Measurements from ENCODE around the gene CDKN1B.

Gene CDKN1B

DNA sequence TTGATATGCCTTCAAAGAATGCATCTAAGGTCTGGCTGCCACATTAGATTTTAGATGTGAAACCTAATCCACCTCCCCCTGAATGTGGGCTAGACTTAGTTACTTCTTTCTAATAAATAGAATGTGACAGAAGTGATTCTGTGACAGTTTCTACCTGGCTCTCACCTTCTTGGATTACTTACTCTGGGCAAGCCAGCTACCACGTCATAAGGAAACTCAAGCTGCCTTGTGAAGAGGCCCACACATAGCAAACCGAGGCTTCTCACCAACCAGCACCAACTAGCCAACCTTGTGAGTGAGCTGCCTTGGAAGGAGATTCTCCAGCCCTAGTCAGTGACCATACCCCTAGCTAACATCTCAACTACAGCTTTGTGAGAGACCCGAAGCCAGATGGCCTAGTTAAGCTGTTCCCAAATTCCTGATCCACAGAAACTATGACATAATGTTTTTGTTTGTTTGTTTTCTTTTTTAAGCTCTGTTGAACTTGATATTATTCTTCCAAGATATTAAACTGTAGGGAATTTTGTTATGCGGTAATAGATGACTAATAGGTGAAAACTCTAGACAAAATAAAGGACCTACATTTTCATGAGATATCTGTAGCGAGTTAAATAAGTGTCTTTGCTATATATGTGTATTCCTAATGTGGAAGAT, 27.4 kb upstream of the CDKN1B start:
- Mint-ChIP-seq H3K9me3 (no peaks in the 10 kb centered on the region), H3K4me1 (ENCODE audit: low read depth) (peaks cover 39% of the 10 kb centered on the region), H3K4me3 (no peak overlapping the region), H3K36me3 (ENCODE audit: low read depth) (peaks cover 8% of the 10 kb centered on the region), H3K27me3 (no peaks in the 10 kb centered on the region), H3K27ac (peak overlapping the region; percentile 29)
- DNase-seq: no peak

DNA sequence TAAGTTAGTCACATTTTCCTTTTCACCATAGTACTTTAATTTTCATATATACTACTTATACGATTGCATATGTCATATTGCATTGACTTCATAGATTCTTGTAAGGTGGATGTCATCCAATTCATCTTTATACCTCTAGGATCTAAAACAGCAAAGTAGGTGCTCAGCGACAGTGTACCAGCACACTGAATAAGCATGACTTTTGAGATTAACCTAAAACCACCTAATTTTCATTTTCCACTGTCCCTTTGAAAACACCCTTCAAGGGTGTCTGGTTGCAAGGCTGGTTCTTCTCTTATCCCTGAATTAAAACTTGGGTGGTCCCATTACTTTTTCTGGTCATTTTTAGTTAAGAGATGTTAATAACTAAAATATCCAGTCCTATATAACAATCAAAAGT, 25.6 kb upstream of the CDKN1B start:
- H3K27me3 Mint-ChIP-seq: no peaks in the 10 kb centered on the region
- H3K4me3 Mint-ChIP-seq: no peak overlapping the region
- DNase-seq: no peak
- H3K27ac Mint-ChIP-seq: no peak overlapping the region
- peaks cover 9% of the 10 kb centered on the region for H3K36me3 Mint-ChIP-seq (ENCODE audit: low read depth)
- peaks cover 53% of the 10 kb centered on the region for H3K4me1 Mint-ChIP-seq (ENCODE audit: low read depth)
- no peaks in the 10 kb centered on the region for H3K9me3 Mint-ChIP-seq

DNA sequence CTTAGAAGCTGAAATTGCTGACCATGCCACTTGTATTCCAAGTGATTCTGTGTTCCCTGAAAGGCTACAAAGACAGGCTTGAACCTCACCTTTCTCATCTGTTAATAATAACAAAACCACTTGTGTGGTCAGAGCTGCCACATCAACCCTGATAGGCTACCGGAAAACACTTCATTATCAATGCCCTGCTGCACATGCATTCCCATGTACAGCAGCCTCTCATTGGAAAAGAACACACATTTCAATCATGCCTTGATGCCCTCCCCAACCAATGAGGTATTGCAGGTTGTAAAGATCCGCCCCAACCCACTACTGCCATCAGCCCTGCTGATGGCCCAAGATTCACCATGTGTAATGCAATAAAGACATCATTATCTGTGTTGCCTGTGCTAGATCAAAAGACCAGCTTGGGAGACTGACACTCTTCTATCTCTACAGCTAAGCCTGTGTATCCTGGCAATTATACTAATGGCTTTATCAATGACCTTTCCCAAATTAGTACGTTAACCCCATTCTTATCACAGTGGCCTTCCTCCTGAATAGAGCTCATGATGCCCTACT, 24.0 kb upstream of the CDKN1B start:
- Mint-ChIP-seq H3K27me3 (no peaks in the 10 kb centered on the region), H3K4me1 (ENCODE audit: low read depth) (peaks cover 68% of the 10 kb centered on the region), H3K36me3 (ENCODE audit: low read depth) (peaks cover 9% of the 10 kb centered on the region), H3K4me3 (no peak overlapping the region), H3K27ac (no peak overlapping the region), H3K9me3 (no peaks in the 10 kb centered on the region)
- no peak for DNase-seq

DNA sequence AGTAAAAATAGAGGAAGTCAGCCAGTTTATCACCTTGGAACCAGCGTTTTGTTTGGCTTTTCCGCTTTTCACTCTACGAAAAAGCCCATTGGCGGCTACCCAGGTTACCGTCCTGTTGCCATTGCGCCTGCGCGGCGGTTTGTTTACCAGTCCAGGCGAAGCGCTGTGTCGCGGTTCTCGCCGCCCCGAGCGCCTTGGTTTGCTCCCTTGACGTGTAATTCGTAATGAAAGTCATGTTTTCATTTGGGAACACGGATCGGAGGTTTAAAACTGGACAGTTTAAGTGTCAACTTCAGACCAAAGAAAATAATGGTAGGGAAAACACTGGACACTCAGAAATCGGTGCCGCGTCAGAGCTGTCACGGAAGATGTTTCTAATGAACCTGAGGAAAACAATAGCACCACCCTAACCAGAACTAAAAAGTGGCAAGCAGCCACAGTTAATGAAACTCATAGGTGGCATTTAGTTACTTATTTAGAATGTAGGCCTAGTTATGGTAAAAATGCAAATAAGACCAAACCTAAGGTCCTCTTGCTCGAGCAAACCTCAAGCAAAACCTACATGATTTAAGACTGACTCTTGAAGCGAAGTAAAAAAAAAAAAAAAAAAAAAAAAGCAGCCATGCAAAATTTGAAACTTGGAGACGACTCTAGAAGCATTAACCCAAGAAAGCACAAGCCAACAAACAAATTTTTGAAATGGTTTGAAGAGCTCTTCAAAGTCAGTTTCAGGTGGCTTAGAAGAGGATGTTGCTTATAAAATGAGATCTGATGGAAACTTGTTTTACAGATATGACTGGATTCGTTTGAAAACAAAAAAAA, 20.4 kb upstream of the CDKN1B start:
- peak; percentile 87 for DNase-seq
- H3K27ac Mint-ChIP-seq: peak overlapping the region; percentile 98
- H3K27me3 Mint-ChIP-seq: no peaks in the 10 kb centered on the region
- peaks cover 53% of the 10 kb centered on the region for H3K4me1 Mint-ChIP-seq (ENCODE audit: low read depth)
- H3K36me3 Mint-ChIP-seq (ENCODE audit: low read depth): peaks cover 3% of the 10 kb centered on the region
- H3K4me3 Mint-ChIP-seq: peak overlapping the region; percentile 83
- H3K9me3 Mint-ChIP-seq: no peaks in the 10 kb centered on the region

DNA sequence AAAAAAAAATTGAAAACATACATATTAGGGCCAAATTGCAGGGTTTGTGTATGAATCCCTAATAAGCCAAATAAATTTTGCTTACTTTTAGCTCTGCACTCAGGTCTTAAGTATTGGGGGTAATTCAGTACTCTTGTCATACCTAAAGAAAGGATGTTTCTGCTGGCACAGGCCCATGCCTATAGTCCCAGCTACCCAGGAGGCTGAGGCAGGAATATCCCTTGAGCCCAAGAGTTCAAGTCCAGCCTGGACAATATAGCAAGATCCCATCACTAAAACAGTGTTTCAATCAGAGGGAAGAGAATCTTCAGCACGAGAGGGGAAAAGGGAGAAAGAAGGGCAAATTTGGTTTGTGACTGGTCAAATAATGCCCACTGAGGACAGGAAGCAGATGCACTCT, 17.8 kb upstream of the CDKN1B start:
- Mint-ChIP-seq H3K36me3 (ENCODE audit: low read depth) (peaks cover 3% of the 10 kb centered on the region), H3K4me3 (no peak overlapping the region), H3K27me3 (no peaks in the 10 kb centered on the region), H3K27ac (peak overlapping the region; percentile 24), H3K9me3 (no peaks in the 10 kb centered on the region), H3K4me1 (ENCODE audit: low read depth) (peaks cover 56% of the 10 kb centered on the region)
- no peak for DNase-seq

DNA sequence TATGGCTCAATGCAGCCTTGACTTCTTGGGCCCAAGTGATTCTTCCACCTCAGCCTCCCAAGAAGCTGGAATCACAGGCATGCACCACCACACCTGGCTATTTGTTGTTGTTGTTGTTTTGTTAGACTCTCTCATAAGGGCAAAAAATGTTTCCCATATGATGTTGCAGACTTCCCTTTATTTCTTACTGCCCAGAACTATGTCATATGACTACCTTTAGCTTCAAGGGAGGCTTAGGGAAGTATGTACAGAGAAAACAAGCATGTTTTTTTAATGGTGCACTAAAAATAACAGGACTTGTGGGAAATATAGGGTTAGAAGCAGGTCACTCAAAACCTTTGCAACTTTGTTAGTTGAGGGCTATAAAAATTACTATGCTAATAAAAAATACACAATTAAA, 16.9 kb upstream of the CDKN1B start:
- no peak overlapping the region for H3K4me3 Mint-ChIP-seq
- H3K27ac Mint-ChIP-seq: peak overlapping the region; percentile 7
- H3K4me1 Mint-ChIP-seq (ENCODE audit: low read depth): peaks cover 58% of the 10 kb centered on the region
- no peak for DNase-seq
- peaks cover 3% of the 10 kb centered on the region for H3K36me3 Mint-ChIP-seq (ENCODE audit: low read depth)
- no peaks in the 10 kb centered on the region for H3K9me3 Mint-ChIP-seq
- no peaks in the 10 kb centered on the region for H3K27me3 Mint-ChIP-seq

DNA sequence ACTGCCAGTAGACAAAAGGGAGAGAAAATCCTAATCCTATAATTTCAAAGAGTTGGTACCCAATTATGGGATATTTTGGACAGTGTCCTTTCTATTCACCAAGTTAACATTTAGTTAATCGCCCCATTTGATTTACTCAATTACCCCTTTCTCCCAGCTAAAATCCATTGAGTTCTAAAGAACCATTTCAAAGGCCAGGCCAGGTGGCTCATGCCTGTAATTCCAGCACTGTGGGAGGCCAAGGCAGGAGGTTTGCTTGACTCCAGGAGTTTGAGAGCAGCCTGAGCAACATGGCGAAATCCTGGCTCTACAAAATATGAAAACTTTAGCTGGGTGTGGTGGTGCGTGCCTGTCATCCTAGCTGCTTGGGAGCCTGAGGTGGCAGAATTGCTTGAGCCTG, 15.7 kb upstream of the CDKN1B start:
- no peak for DNase-seq
- no peaks in the 10 kb centered on the region for H3K27me3 Mint-ChIP-seq
- peaks cover 50% of the 10 kb centered on the region for H3K4me1 Mint-ChIP-seq (ENCODE audit: low read depth)

DNA sequence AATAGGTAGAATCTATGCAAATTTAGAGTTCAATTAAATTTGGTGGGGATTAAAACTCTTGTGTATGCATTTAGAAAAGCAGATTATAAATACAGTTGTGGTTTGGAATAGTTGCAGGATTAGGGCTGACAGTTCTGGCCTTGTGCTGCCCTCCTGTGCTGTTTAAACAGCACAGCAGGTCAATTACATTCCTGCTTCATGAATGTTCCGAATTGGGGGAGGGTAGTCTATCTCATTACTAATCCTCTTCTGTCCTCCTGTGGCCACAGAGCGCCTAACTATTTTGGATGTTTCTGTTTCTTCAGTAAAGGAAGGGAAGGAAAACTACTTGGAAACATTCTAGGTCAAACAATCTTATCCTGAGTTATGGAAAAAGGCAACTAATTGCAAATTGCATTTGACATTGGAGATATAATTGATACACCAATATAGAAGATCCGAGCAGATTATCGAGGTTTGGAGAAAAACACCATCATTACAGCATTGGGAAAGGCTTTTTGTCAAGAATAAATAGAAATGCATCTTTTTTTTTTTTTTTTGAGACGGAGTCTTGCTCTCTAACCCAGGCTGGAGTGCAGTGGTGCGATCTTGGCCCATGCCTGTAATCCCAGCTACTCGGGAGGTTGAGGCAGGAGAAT, 12.5 kb upstream of the CDKN1B start:
- no peak for DNase-seq
- Mint-ChIP-seq H3K4me1 (ENCODE audit: low read depth) (peaks cover 23% of the 10 kb centered on the region), H3K4me3 (no peak overlapping the region), H3K27me3 (no peaks in the 10 kb centered on the region), H3K9me3 (no peaks in the 10 kb centered on the region), H3K36me3 (ENCODE audit: low read depth) (no peaks in the 10 kb centered on the region), H3K27ac (no peak overlapping the region)

More for the DNA sequence above, 15.7 kb upstream of the CDKN1B start:
- H3K9me3 Mint-ChIP-seq: no peaks in the 10 kb centered on the region
- H3K4me3 Mint-ChIP-seq: no peak overlapping the region
- H3K27ac Mint-ChIP-seq: no peak overlapping the region
- H3K36me3 Mint-ChIP-seq (ENCODE audit: low read depth): peaks cover 2% of the 10 kb centered on the region

DNA sequence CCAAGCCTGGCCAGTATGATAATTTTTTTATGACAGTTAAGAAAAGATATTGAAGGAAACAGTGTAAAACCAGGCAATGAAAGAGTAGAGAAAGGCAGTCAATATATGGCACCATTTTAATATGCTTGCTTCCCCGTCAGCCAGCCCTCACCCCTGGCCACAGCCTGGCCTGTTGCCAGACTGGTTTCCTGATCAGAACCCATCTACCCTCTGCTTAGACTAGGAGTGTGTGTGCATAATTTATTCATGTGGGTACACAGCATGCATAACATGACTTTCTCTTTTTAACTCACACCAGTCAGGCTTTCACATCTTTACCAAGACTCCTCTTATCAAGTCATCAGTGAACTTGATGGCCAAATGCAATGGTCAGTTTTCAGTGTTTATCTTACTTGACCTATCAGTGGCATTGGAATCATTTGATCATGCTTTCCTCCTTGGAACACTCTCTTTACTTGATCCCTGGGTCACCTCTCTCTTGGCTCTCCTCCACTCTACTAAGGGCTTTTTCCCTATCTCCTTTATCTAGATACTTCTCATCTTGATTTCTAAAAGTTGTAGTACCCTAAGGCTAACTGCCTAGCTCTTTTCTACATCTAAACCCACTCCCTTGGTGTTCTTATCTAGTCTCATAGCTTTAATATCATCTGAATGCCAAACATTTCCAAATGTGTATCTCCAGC, 11.2 kb upstream of the CDKN1B start:
- H3K27ac Mint-ChIP-seq: no peak overlapping the region
- no peaks in the 10 kb centered on the region for H3K27me3 Mint-ChIP-seq
- peak; percentile 64 for DNase-seq
- H3K9me3 Mint-ChIP-seq: no peaks in the 10 kb centered on the region
- no peak overlapping the region for H3K4me3 Mint-ChIP-seq
- no peaks in the 10 kb centered on the region for H3K36me3 Mint-ChIP-seq (ENCODE audit: low read depth)
- peaks cover 23% of the 10 kb centered on the region for H3K4me1 Mint-ChIP-seq (ENCODE audit: low read depth)

DNA sequence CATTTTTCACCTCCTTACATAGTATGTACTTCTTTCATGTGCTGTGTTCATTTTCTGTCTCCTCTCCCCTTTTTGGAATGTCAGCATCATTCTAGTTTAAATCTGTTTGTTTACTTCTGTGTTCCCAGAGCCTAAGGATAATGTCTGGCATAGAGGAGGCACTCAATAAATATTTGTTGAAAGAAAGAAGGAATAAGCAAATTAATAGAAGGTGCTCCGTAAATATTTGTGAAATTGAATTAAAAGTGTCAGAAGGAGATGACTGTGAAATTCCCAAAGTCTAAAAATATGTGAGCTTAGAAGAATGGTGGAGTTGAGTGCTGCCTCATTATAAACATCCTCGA, 3.3 kb upstream of the CDKN1B start:
- no peaks in the 10 kb centered on the region for H3K9me3 Mint-ChIP-seq
- H3K27me3 Mint-ChIP-seq: no peaks in the 10 kb centered on the region
- peaks cover 51% of the 10 kb centered on the region for H3K4me1 Mint-ChIP-seq (ENCODE audit: low read depth)

DNA sequence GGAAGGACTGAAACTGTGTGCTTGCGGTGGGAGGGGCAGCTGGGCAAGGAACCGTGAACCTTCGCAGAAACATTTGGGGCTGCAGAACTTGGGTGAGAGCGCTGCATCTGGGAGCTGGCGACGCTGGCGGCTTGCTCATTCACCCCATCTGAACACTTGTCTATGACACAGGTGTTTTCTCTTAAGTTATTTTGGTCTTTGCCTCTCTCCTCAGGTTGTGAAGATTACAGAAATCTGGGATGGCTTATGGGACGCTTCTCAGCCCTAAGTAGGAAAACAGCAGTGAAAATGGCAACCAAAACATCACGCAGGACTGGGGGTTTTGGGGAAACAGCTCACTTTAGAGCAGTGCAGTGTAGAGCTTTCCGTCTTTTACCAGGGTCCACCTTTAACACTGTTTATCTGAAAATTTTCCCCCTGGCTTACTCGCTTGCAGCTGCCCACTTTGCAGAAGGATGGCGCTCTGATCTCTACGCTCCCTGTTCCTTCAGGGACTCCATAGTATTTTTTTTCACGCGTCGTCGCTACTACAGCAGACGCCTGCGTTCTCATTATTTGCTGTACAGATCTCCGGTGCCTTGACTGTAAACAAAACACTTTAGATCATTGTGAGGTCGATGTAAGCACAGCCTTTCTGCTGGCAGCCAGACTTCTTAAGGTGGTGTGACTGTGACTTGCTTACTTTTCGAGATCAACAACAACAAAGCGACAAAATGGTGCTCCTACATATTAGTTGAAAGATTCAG, 2.7 kb upstream of the CDKN1B start:
- H3K27ac Mint-ChIP-seq: peak overlapping the region; percentile 94
- H3K36me3 Mint-ChIP-seq (ENCODE audit: low read depth): peaks cover 28% of the 10 kb centered on the region
- H3K4me3 Mint-ChIP-seq: peak overlapping the region; percentile 81
- H3K9me3 Mint-ChIP-seq: no peaks in the 10 kb centered on the region
- H3K4me1 Mint-ChIP-seq (ENCODE audit: low read depth): peaks cover 55% of the 10 kb centered on the region
- DNase-seq: peak; percentile 62
- H3K27me3 Mint-ChIP-seq: no peaks in the 10 kb centered on the region

More for the DNA sequence above, 3.3 kb upstream of the CDKN1B start:
- DNase-seq: no peak
- Mint-ChIP-seq H3K27ac (peak overlapping the region; percentile 94), H3K4me3 (peak overlapping the region; percentile 81), H3K36me3 (ENCODE audit: low read depth) (peaks cover 22% of the 10 kb centered on the region)

DNA sequence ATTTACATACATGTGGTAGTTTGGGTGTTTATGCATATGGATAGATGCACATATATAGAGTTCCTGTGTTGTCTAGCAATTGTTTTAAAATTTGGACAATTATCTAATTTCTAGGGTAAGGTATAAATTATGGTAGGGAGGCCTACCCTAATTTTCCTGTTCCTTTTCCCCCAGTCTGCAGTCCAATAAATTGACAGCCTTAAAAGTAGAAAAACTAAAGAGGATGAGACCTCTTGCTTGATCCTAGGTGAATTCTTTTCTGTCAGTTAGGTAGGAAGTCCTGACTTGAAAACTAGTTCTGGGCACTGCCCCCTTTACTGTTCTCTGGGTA, 2.1 kb upstream of the CDKN1B start:
- H3K9me3 Mint-ChIP-seq: no peaks in the 10 kb centered on the region
- peak overlapping the region; percentile 94 for H3K27ac Mint-ChIP-seq
- peaks cover 59% of the 10 kb centered on the region for H3K4me1 Mint-ChIP-seq (ENCODE audit: low read depth)
- peak overlapping the region; percentile 81 for H3K4me3 Mint-ChIP-seq
- DNase-seq: no peak
- no peaks in the 10 kb centered on the region for H3K27me3 Mint-ChIP-seq
- H3K36me3 Mint-ChIP-seq (ENCODE audit: low read depth): peaks cover 34% of the 10 kb centered on the region

DNA sequence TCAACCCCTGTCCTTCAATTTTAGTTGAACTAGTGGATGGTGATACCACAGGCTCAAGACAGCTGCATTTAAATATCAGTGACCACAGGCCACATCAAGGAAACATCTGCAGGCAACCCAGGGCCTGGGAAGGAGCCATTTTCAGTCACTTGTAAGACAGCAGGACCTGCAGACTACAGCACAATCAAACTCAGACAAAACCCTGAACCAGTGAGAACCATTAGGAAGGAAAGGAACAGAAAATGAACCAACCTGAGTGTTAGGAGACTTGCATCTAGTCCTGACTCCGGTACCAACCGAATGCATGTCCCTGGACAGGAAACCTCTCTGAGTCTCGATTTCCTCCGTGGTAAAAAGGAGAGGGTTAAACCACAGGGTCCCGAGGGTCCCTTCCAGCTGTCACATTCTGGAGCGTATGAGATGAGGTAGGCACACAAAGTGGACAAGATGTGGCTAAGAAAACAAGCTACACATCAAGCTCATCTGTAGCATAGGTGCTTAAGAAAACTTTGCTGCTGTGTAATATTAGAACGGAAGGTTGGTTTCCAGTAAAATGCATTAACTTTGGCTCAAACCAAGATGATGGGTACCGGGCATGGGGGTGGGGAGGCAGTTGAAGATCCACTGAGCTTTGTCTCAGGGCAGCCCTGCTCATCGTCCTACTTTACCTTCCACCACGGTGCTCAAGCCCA, 1.6 kb upstream of the CDKN1B start:
- Mint-ChIP-seq H3K4me1 (ENCODE audit: low read depth) (peaks cover 64% of the 10 kb centered on the region), H3K27me3 (no peaks in the 10 kb centered on the region), H3K4me3 (peak overlapping the region; percentile 81), H3K9me3 (no peaks in the 10 kb centered on the region), H3K27ac (peak overlapping the region; percentile 94), H3K36me3 (ENCODE audit: low read depth) (peaks cover 39% of the 10 kb centered on the region)
- peak; percentile 60 for DNase-seq
